ENCODE data around the gene ITGA11.
A peak's percentile ranks its signal among the peaks of the same experiment; 100 is the strongest.
"Not testable (repeated sequence)": the region's sequence is repeated elsewhere in the genome, so short reads cannot be mapped to it uniquely, and the experiment has no call there.

ITGA11 gene

DNA sequence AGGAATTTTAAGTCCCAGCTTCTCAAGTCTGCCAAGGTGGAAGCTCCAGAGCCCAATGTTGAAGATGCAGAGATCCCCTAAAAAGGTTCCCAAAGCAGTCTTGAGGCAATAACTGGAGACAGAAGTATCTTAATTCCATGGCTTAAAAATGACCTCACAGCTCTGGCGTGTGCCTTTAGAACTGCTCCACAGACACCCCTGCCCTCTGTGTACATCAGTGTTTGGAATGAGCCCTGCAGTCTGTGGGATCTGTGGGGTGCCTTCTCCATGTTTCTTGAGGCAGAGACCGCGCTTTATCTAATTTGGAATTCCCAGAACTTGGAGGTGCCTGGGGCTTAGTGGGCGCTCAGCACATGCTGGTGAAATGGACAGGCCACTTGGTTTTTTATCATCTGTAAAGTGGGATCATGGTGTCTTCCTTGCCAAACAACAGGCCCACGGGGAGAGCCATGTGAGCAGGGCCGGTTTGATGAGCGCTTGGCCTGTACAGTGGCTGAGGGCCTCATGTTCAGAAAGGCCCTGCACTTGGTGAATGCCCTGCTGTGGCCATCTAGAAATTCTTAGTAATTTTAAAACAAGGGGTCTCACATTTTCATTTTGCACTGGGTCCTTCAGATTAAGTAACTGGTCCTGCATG lies 7.1 kb downstream of the ITGA11 start:
- DNase-seq = no peak

DNA sequence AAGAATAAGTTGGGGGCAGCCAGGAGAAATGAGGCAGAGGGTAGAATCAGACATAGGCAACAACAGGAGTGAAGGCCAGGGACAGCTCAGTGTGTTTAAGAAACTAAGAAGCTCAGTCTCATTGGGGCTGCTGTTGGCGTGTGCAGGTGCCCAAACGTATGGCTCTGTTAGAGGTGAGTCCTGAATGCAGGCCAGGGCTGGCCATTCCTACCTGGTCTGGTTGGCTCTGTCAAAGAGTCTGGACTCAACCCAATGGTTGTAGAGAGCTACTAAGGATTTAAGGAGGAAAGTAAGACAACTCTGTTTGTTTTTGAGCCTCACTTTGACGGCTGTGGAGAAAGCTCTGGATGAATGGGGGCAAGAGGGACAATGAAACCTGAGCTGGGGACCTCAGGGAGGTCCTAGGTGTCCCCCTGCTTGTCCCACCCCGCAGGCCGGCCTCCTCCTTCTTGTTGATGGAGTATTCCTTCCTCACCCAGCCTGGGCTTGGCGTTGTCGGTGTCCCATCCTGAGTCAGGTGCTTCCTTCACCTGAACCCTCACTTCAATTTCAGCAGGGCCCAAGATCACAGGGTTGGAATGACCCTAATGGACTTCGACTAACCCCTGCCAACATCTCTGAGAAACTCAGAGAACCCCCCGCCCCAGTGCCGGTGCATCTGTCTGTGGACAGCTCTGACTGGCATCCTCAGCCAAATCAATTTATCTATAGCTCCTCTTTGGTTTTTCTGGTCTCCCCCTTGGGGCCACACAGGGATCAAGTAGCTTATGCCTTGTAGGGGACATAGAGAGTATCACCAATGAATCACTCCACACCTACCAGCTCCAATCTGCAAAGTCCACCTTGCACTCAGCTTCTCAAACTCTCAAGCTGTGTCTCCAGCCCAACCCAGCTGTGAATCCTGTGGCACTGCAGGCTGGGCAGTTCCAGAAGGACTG lies 8.3 kb downstream of the ITGA11 start:
- no peak for DNase-seq

DNA sequence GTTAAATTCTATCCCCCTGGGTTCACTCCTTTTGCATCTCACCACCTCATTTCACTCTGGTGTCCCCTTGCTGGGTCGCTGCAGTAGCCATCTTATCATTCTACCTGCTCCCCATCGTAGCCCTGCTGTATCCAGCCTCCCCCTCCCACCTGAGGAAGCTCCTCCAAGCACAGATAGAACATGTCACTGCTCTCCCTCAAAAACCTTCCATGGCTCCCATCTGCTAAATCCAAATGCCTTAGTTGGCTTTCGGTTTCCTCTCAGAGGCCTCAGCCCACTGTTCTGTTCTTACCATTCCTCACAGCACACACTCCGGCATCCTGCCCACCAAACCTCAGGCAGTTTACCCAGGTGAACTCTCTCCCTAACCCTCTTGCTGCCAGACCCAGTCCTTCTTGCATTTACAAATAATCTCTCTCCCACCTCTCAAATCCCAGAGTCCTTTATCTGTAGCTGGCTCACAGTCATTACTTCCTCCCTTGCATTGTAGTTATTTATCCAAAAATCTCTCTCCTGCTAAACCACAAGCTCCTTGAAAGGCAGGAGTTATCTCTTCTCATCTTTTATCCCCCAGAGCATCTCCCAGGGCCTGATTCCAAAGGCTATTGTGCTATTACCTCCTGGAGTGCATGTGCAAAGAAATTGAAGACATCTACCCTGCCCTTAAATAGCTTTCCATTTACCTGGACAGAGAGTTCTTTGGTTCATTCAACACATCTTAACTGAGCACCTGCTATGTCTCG lies 9.4 kb downstream of the ITGA11 start:
- DNase-seq = not testable (repeated sequence)

DNA sequence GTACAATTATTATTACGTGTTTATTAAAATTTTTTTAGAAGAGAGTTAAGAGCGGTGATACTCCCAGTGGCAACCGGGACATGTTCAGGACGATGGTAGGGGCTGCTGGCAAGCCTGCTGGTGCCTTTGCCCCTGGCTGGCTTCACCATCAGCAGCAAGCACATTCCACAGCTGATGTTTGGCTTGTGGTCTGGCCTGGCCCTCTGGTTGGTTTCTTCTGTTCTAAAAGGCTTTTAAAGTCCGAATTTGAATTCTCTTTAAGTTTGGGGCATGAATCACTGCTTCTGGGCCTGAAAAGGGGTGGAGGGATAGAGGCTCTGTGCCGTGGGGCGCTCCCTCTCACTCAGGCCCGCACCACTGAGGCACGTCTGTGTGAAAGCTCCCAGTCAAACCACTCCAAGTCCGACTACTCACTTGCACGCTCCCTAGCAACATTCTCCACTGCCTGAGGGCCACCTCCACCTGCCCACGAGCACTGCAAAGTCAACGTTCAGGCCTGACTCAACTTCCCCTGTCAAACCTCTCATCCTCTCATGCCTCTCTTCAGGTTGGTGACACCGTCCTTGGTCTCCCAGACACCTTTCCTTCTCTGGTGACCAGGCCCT lies 10.1 kb downstream of the ITGA11 start:
- no peak for DNase-seq

DNA sequence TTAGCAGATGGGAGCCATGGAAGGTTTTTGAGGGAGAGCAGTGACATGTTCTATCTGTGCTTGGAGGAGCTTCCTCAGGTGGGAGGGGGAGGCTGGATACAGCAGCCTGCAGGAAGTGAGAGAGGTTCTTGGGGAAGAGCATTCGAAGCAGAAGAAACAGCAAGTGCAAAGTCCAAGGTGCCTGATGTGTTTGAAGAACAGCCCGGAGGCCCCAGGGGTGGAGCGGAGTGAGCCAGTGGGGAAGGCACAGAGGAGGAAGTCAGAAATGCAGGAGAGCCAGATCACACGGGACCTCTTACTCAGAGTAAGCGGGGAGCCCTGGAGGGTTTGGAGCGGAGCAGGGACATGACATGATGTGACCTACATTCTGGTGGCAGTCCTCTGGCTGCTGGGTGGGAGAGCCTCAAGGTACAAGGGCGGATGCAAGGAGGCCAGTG lies 10.8 kb downstream of the ITGA11 start:
- DNase-seq = no peak

DNA sequence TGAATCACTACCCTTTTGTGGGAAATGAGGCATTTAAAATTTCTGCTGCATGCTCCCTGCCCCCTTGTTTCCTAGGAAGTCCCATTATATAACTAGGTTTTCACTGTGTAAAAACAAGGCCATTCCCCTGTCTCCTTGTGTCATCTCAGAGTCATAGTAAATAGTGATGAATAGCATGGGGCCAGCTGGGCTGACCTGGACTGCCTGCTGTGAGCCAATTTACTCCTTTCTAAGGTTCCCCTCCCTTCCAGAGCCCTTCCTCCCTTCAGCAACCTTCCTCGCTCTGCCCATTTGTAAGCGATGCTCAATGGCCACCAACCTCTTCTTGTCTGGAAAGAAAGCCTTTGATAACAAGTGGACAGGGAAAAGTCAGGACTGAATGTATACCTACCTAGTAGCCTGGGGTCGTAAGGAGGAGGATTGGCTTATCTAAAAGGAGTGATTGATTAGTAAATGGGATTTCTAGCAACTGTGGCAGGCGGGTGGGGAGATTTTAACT lies 11.7 kb downstream of the ITGA11 start:
- DNase-seq = no peak

DNA sequence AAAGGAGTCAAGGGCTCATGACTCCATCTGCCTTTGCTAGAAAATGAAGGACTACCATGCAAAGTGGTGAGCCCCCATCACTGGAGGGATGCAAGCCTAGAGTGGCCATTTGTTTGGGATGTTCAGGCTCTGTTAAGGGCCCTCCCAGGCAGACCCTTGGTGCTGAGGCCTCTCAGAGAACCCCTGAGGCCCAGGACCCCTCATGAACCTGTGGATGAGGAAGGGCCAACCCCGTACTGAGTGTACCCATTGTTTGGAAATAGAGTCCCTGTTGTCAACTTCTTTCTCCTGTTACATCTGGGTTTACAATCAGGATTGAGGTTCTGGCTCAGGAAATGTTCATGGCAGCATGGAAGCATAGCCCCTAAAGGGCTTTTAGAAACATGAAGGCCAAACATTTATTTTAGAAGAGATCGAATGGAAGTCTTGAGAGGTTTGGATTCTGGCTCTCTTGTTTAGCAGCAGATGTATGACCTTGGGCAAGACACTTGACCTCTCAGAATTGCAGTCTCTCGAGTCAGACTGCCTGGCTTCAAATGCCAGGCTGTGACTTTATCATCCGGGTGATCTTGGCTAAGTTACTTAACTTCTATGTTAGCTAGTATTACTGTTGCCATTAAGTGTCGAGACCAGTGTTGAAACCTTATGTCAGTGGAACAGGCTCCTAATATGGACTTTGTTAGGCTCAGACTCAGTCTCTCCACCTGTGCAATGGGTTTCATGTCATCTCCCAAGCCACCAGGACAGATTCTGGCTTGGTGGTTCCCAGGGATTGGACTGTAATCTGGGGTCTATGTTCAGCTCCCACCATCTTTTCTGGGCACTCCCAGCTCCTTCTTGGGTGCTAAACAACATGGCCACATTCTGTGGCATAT lies 12.4 kb downstream of the ITGA11 start:
- no peak for DNase-seq

DNA sequence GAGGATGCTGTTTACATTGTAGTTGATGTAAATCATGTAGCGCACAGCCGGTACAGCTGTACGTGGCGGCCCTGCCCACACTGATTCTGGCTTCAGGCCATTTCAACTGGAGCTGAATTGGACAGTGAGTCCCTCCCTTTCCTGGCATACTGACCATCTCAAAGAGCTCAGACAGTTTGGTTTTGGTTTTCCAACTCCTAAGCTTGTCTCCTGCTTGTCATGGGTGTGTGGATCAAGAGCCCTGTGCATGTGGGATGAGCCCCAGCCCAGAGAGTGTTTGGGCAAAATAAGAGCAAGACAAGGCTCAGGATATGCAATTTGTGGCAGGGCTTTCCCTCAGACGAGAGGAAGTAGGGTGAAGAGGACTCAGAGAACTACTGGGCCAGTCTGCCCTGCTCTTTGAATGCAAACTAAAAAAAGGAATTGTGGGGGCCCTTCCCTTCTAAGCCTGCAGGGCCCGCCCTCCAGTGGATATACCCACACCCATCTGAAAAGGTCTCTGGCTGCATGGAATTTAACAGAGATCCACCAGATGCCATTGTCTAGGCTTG lies 13.3 kb downstream of the ITGA11 start:
- peak; percentile 77 for DNase-seq

DNA sequence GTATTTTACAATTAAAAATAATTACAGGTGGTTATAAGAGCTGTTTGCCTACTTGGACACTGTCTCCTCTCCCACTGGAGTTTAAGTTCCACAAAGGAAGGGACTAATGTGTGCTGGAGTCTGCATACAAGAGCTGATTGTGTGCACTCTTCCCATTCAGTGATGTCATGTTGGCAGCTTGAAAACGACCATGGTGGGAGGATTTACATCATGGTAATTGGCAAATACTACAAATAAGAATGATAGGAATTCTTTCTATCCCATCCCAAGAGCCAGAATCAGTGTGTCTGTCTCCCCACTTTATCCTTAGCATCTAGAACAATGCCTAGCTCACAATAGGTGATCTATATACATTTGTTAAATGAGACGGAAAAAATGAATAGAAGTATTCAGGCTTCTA lies 14.1 kb downstream of the ITGA11 start:
- DNase-seq = no peak

DNA sequence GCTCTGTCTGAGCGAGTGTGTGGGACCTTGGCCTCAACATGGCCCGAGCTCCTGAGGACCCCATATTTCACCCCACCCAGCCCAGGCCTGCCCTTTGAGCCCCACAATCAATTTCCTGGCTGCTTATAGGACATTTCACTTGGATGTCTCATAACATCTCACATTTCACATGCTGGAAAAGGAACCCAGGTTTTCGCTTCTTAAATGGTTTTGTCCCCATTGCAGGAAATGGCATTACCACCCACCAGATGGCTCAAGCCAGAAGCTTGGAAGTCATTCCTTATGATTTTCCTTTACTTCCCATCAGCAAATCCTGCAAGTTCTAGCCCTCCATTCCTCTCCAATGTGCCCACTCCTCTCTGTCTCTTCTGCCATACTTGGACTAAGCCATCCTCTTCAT lies 14.9 kb downstream of the ITGA11 start:
- no peak for DNase-seq

DNA sequence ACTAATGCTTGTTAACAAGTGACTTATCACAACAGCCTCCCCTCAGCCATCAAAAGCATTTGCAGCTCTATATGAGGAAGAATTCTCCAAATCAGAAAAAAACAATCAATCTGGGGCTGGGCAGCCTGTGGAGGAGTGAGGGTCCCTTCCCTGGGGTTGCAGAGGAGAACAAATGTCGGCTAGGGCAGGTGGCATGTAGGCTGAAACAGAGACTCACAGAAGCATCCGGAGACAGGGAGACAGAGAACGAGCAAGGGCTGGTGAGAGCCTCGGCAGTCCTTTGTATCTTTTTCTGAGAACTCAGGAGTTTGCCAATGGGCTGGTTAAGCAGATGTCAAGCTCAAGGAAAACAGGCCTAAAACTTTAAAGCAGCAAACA lies 15.8 kb downstream of the ITGA11 start:
- DNase-seq = no peak

DNA sequence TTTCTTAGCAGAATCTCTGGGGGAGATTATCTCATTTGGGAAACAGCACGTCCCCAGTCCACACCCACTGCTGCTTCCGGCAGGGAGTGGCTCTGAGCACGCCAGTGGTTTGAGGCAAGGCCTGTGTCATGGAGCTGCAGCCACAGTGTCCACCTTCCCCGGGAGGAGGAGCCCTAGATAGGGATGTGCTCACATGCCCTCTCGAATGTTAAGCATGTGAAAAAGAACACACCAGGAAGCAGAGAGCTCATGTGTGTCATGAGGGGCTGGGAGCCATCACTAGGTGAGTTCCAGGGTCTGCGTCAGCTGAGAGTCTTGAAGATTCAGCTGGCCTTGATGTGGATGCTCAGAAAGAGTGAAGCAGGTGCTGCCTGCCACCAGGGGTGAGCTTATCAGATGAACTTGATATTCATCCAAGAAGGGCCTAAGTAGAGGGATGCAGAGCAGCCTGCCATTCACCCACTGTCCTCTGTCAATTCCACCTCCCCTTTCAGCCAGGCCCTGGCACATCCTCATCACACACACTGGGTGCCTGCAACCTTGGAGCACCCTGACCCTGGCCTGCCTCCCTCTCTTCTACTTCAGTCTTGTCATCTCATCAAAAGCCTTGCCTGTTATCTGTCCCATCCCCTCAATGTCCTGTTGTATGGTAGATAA lies 16.3 kb downstream of the ITGA11 start:
- DNase-seq = no peak

DNA sequence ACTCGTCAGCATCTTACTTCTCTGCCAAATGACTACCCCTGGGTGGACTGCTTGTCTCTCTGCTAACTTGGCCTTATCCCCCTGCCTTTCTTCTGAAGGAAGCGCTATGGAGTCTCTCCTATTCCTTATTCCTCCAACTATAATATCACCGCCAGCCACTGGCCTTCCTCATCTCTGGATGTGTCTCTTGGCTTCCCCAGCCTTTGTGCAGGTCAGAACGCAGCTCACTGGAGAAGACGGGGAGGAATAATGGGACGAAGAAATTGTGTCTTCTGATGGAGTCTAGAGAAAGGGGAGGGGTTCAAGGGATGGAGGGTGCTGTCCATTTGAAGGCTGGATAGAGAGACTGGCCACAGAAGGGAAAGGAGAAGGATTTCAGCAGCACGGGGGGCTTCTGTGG lies 16.9 kb downstream of the ITGA11 start:
- no peak for DNase-seq

DNA sequence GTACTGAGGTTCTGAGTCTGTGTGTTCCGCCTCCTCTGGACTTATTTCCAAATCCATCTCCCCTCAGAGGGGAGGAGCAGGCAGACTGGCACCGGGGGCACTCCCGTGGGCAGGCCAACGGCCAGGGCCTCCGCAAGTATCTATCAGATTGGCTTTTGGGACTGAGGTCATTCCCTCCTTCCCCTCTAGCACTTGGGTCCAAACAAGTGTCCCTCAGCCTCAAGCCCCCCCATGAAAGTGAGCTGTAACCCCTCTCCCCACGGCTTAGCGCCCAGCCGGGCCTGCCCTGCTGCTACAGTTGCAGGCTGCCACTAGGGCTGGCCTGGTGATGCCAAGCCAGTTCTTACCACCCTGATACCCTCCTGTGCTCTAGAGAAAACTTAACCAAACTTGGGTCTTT lies 17.4 kb downstream of the ITGA11 start:
- DNase-seq = no peak

DNA sequence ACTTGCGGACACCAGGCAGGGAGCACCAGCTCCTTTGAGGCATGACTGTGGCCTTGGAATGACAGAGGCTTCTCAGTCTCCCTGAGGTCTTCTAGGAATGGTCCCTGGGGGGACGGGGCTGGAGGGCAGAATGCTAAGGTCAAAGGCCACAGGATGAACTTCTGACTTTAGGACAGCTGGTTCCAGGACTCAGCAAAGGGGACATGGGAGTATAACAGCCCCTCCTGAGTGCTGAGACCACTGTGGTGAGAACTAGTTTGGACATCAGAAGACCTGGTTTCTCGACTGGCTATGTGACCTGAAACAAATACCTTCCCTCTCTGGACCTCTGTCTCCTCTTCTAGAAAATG lies 17.8 kb downstream of the ITGA11 start:
- no peak for DNase-seq

DNA sequence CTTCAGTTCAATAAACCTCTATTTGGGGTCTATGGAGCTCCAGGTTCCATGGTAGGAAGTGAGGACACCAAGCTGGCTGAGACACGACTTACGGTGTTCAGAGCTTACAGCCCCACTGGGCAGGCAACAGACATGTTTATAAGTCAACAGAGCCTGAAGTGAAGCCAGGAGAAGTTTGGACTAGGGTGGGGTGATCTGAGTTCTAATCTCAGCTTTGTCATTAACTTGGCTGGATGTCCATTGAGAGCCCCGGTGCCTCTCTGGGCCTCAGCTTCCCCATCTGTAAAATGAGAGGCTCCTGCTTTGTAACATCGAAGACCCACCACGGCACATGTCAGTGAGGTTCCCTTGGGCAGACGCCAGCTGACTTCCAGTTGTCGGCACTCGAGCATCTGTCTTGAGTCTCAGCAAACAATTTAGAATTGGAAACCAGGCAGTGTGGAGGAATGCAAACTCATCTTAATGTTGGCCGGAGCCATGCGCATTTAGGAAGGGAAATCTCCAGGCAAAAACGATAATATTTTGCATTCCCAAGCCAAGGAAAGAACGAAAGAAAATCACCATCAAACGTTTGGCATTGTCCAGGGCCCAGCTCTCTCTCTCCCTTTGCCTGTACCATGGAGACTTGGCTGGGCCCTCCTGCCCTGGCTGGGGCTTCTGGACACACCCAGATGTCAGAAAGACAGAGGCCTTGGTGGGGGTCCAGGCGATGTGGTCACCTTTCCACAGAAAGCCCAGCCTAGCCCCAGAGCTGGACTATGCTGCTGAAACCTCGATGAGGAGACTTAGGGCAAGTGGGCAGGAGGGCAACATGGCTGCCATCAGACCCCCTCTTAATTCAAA lies 18.4 kb downstream of the ITGA11 start:
- no peak for DNase-seq

DNA sequence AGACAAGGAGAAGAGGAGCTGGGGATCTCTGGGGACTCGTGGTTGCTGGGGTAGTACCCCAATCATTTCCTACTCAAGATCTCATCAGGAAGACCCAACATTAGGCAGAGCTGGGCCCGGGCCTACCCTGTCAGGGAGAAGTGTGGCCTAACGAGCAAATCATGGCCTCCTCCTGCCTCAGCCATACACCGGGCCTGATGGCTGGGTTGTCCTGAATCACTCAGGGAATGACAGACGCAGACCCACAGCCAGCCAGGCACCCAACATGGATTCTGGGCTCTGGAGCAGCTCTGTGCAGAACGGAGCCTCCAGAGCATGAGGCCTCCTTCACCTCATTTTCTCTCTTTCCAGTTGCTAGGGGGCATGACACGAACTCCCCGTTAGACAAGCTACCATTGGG lies 19.7 kb downstream of the ITGA11 start:
- no peak for DNase-seq

DNA sequence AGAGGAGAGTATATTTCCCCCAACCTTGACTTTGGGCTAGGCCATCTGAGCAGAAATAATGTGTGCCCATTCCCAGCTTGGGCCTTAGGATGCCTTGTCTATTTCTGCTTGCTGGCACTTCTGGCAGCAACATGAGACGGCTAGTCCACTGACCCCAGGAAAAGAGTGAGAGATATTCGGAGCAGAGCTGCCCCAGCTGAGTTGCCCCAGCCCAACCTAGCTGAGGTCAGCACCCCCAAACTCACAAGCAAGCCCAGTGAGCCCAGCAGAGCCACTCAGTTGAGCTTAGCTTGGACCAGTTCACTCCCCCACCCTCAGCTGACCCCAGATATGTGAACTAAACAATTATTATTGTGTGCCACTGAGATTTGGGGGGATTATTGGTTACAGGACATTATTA lies 20.2 kb downstream of the ITGA11 start:
- no peak for DNase-seq

DNA sequence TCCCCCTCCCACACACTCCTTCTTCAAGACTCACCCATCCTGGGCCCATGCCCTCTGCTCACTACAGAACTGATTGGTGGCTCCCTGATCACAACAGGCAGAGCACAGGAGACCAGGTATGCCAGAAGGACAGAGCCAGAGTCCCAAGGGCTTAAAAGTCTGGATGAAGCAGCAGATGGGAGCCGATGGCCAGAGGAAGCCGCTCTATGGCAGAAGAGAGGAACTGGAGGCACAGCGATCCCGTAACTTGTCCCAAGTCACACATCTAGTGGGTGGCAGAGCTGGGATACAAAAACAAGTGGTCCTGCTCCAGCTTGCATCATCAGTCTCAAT lies 20.7 kb downstream of the ITGA11 start:
- no peak for DNase-seq
